DND-41 (cell line): ENCODE data around the gene KISS1R.

Experiments
- EZH2 ChIP-seq: IDR thresholded peaks from 3 replicates; pipeline ENCODE4 v1.6.1; 2012; ENCODE audit warnings: borderline replicate concordance, low read depth, mild to moderate bottlenecking, moderate library complexity, low read length, inconsistent platforms; ENCODE audit not compliant: severe bottlenecking
- TF ChIP-seq, protein P1 (sequence below): IDR thresholded peaks from 2 replicates; pipeline ENCODE4 v1.5.1; 2012; ENCODE audit warnings: borderline replicate concordance, low read length, moderate library complexity, mild to moderate bottlenecking; ENCODE audit not compliant: poor library complexity, severe bottlenecking; ENCODE audit errors: extremely low read depth

DNA sequence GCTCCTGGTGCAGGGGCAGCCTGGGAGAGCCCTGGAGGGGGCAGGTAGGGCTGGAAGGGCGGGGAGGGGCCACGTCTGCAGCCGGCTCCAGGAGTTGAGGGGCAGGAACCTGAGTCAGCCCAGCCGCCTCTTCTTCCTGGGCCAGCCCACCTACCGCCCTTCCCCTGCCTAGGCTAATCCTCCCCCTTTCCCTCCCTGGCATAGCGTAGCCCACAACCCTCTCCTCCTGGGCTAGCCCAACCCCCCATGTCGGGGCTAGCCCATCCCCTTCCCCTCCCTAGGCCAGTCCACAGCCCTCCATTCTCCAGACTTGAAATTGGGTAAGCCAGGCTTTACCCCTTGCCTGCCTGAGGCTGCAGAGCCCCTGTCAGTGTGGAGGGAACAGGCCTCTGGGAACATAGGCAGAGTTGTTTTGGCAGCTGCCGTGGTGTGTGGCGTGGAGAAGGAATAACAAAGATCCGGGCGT lies 46.4 kb downstream of the KISS1R start:
- TF ChIP-seq, protein P1, sequence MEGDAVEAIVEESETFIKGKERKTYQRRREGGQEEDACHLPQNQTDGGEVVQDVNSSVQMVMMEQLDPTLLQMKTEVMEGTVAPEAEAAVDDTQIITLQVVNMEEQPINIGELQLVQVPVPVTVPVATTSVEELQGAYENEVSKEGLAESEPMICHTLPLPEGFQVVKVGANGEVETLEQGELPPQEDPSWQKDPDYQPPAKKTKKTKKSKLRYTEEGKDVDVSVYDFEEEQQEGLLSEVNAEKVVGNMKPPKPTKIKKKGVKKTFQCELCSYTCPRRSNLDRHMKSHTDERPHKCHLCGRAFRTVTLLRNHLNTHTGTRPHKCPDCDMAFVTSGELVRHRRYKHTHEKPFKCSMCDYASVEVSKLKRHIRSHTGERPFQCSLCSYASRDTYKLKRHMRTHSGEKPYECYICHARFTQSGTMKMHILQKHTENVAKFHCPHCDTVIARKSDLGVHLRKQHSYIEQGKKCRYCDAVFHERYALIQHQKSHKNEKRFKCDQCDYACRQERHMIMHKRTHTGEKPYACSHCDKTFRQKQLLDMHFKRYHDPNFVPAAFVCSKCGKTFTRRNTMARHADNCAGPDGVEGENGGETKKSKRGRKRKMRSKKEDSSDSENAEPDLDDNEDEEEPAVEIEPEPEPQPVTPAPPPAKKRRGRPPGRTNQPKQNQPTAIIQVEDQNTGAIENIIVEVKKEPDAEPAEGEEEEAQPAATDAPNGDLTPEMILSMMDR = no peak
- no peak for TF ChIP-seq EZH2
